Measurements from ENCODE around the gene C15orf61.

- no peak for TF ChIP-seq GATA2 (IDR thresholded peaks at IDR 0.05; ENCODE audit: low read depth, low read length)
- no peak for TF ChIP-seq GATA3 (IDR thresholded peaks at IDR 0.05; ENCODE audit: low read depth, low read length)
Measured at GRCh38 chr15:67542420-67543347, 21.8 kb downstream of the C15orf61 start, which contains the start of gene MAP2K5.
